NCI-H226 (cell line): ENCODE results near the gene PEX7.
"Not testable (repeated sequence)": the region's sequence is repeated elsewhere in the genome, so short reads cannot be mapped to it uniquely, and the experiment has no call there.

Experiments
- DNase-seq: peaks from one replicate; pipeline ENCODE4 v3.0.0-alpha.2; 2015

The PEX7 gene

DNA sequence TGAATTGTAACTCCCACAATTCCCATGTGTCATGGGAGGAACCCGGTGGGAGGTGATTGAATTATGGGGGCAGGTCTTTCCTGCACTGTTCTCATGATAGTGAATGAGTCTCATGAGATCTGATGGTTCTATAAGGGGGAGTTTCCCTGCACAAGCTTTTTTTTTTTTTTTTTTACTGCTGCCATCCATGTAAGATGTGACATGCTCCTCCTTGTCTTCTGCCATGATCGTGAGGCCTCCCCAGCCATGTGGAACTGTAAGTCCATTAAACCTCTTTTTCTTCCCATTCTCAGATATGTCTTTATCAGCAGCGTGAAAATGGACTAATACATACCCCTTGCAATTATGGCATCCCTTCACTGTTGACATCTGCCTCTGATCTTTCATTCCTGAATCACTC is 82.1 kb downstream of the PEX7 start:
- DNase-seq, result not testable (repeated sequence)

DNA sequence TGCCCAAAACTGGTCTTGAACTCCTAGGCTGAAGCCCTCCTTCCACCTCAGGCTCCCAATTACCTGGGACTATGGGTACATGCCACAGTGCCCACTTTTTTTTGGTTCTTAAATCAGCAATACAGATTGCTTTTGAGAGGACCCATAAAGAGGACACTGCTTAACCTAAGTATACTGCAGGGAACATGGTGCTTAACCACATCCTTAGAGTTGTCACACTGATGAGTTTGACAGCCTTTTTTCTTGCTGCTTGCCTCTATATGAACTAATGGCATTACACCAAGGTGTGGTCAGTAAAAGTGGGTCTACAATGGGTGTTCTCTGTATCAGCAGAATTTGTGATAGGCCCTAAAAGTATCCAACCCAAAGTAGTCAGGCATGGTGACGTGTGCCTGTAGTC is 92.6 kb downstream of the PEX7 start:
- DNase-seq, result no peak

GRCh38 chr6:136918706-136919105 is 96.3 kb downstream of the PEX7 start:
- DNase-seq, result no peak

DNA sequence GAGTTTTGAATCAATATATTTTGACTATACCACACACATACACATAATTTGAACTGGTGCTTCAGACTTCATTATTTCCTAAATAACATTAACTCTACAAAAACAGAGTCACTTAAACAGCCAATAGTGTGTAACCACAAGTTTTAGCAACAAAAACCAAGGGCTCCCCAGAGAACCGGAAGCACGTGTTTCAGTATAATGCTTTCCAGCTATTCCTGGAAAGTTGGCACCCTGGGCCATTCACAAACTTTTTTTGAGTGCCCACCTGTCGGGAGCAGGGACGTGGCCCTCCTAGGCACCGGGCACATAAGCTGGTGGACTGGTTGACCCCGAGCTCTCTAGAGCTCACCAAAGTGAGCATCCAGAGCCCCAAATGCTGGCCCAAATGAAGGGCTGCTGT is 97.8 kb downstream of the PEX7 start:
- DNase-seq, result no peak

DNA sequence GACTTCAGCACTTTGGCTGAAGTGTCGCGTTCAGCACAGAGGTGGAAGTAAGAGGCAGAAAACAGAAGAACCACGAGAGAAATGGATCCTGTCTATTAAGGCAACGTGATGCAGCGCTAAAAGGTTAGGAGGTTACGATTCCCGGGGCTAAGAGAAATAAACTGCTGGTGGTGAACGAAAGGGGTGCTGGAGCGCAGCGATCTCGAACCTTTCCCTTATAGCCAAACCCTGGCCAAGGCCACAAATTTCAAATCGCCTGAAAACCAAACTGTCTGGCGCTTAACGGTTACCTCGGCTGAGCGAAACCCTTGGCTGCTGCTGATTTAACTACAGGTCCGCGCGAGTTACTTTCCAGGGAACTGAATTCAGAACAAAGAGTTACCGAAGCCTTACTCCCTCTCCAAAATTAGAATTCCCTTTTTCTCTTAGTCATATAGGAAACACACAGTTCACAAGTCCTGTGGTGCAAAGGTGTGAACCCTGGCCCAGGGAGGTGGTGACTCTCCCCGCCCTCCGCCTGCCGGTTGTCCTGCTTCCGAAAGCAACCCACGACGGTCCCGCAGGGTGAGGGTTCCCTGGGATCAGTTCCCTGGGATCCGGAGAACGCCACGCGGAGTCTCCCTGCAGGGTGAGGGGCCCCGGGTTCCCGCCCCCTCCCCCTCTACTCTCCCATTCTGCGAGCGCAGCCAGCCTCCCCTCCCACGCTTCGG is 98.4 kb downstream of the PEX7 start:
- no peak for DNase-seq

DNA sequence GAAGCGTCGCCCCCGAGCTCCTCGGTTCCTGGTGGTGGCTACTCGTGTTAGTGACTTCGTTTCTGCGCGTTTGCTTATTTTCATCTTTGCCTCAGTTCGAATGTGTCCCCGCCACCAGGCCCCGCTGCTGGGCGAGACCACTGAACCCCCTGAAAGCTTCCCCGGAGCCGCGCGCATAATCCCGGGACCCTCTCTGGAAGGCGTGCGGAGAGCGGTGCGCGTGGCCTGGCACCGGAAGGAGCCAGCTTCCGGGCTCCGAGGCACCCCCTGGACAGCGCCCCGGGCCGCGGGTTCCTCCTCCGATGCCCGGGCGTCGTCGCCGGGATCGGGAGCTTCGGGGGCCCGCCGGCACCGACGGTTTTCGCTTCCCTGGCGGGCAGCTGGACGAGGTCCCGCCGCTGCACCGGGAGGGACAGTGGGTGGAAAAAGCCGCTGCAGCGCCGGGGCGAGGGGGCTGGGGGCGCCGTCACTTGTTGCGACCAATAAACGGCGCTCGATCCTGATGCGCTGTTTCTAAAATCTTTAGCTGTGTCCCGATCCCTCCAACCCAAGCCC is 99.1 kb downstream of the PEX7 start:
- no peak for DNase-seq

DNA sequence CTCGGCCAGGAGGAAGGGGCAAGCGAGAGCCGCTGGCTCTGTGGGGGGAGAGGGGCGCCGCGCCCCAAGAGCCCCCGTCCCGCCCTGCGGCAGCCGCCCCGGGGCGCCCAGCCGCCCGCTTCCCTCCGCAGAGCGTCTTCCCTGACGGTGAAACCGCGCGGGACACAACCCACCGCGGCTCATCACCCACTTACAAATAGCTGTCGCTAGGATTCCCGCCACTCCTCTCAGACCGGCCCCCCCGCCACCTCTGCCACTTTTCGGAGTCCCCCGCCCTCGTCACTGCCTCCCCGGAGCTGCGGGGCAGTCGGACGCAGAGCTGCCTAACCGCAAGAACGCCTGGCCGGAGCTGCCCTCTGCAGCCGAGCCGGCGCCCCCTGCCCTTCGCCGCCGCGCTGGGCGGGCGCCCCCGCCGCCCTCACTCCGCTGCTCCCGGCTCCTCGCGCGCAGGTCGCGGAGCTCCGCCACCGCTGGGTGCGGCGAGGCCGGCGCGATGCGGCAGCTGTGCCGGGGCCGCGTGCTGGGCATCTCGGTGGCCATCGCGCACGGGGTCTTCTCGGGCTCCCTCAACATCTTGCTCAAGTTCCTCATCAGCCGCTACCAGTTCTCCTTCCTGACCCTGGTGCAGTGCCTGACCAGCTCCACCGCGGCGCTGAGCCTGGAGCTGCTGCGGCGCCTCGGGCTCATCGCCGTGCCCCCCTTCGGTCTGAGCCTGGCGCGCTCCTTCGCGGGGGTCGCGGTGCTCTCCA is 99.7 kb downstream of the PEX7 start, which contains the start of gene SLC35D3:
Gene SLC35D3 (plus strand): TSS at position 366 of the 749 bp plus-strand sequence. CDS start 128 bp downstream, at position 494.
- DNase-seq, result no peak

GRCh38 chr6:136922685-136923006 is 100.3 kb downstream of the PEX7 start:
- DNase-seq, result no peak

DNA sequence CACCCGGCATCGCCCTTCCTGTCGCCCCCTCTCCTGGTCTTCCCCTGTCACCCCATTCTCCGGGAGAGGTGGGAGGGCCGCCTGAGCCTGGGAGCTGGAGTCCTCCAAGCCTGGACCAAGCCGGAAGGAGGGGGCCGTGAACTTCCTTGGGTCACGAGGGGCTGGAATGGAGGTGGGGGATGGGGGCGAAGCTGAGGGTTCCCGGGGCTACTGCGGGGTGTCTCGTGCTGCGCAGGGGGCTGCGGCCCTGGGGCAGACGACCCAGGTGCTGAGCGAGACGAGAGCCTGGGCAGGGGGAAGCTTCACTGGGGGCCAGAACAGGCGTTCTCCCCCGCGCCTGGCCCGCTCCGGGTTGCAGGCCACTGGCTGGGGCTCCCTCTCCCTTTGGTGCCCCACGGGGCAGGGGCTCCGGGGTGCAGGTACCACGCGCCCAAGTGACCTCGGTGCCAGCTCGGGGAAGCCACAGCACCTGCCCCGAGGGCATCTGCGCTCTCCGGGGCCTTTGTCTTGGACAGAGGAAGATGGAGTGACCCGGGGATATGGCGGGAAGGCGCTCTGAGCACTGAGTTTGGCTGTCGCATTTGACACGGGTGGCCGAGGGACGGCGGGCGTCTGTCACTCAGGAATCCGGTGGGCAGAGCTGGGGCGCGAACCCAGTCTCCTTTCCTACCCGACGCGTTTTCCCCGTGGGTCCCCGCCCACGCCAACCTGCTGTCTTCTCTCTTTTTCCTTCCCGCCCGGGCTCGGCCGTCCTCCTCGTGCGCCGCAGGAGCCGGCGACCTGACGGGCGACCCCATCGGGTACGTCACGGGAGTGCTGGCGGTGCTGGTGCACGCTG is 100.9 kb downstream of the PEX7 start:
- DNase-seq, result no peak

GRCh38 chr6:136923954-136924673 is 101.7 kb downstream of the PEX7 start:
- DNase-seq, result no peak

DNA sequence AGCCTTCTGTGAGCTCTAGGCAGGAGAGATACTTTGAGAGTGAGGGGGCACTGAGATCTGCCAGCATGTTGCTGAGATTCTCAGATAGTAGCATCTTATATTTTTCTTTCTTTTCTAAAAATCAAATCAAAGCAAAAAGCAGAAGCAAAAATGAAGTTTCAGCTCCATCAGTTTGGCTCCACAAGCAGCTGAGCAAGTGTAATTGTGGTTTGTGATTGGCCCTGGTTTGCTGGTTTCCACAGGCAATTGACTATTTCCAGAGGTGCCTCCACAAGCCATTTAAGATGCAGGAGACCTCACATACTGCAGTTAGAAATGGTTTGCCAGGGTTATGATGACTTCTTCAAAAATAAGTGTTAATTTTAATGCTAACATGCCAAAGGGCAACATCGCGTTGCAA is 104.0 kb downstream of the PEX7 start:
- DNase-seq, result no peak

GRCh38 chr6:136927292-136927691 is 104.9 kb downstream of the PEX7 start:
- DNase-seq, result no peak

DNA sequence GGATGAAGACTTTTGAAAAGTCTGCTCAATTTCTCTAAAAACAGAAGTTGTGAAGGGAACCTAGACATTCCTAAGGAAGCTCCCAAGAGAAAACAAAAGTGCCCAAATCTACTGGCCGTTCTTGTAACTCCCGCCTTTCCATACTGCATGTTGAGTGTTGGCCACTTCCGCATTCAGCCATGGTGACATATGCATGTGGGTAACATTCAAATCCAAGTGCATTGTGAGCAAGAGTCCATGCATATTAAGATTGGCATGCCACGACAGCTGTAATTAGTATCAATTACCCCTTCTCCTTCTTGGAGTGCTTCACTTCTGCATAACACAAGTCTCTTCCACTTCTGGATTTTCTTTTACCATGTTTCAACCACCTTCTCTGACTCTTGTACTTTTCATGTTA is 108.1 kb downstream of the PEX7 start:
- no peak for DNase-seq

GRCh38 chr6:136932599-136932998 is 110.2 kb downstream of the PEX7 start:
- DNase-seq, result no peak

DNA sequence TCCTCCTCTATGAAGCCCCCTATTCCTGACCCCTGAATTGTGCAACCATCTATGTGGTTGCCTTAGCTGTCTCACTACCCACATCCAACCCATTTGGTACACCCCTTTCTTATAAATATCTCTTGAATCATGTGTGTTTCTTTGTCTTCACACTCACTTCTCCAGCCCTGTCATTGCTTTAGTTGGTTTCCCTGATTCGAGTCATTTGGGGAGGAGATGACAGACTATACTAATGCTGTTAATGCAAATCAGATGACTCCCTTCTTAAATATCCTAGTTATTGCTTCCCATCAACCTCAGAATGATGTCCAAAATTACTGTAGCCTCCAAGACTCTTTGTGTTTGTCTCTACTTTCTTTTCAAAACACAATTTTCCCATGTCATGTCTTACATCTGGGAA is 122.7 kb downstream of the PEX7 start:
- no peak for DNase-seq

GRCh38 chr6:136945711-136946121 is 123.3 kb downstream of the PEX7 start:
- DNase-seq, result no peak

DNA sequence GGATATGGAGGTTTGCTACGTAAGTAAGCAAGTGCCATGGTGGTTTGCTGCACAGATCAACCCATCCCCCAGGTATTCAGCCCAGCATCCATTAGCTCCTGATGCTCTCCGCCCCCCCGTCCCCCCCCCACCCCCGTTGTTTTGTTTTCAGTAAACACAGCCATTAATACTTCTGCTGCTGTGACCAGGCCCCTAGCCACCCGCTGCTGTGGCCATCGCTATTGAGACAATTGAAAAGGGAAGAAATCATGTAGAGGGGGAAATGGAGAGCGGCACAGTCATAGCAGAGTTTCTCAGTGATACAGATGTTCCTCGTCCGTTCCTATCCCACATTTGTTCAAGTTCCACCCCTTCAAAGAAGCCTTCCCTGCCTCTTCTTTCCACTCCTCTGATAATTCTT is 124.6 kb downstream of the PEX7 start:
- DNase-seq, result no peak

DNA sequence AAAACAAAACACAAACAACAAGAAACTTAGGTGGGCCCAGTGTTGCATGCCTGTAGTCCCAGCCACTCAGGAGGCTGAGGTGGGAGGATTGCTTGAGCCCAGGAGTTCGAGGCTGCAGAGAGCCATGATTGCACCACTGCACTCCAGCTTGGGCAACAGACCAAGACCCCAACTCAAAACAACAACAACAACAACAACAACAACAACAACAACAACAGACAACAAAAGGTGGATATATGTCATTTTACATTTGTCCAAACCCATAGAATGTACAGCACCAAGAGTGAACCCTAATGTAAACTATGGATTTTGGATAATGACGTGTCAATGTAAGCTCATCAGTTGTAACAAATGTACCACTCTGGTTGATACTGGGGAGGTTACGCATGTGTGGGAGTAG is 127.6 kb downstream of the PEX7 start:
- not testable (repeated sequence) for DNase-seq

DNA sequence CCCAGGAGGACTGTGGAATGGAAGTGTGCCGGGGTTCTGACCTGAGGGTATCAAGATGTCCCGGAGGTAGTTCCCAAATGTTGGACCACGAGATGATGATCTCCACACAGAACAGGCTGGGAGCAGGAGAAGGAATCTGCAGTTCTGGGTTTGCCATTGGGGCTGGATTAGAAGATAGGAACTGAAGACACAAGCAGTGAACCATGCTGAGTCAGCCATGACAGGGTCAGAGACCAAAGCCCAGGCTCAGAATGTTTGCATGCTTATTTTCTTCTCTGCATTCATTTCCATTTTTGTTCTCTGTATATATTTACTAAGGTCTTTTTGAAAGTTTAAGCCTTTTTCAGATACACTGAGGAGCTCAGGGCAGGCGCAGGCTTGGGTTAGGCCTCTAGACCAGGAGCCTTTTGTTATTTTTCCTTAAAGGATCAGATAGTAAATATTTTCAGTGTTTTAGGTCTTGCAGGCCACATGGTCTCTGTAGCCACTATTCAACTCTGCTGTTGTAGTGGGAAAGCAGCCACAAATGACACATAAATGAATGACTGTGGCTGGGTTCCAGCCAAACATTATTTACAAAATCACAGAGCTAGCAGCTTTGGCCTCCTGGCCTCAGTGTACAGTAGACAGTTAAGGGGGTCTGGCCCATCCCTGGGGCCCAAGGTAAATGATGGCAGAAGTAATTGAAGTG is 128.2 kb downstream of the PEX7 start:
- peak; percentile 8 for DNase-seq

GRCh38 chr6:136952714-136953260 is 130.4 kb downstream of the PEX7 start:
- DNase-seq, result no peak

- no peak for DNase-seq
Observed at GRCh38 chr6:136955123-136955522, 132.7 kb downstream of the PEX7 start.
